Dendritic cell treated with granulocyte-macrophage colony-stimulating factor and Interleukin-4, amounts not matched to agents 40 ng/mL and 50 ng/mL, for 4 days (primary cell): ENCODE data around the gene IL23A.

Source experiments
- H3K27ac Mint-ChIP-seq: one replicate; pipeline ENCODE4 v1.8.0; 2022; ENCODE audit warnings: mild to moderate bottlenecking, mixed read lengths
- H3K27me3 Mint-ChIP-seq: one replicate; pipeline ENCODE4 v1.8.0; 2022; ENCODE audit warnings: mild to moderate bottlenecking, mixed read lengths
- H3K36me3 Mint-ChIP-seq: one replicate; pipeline ENCODE4 v1.8.0; 2022; ENCODE audit warnings: low read depth, mixed read lengths
- H3K4me1 Mint-ChIP-seq: one replicate; pipeline ENCODE4 v1.8.0; 2022; ENCODE audit warnings: low read depth, mixed read lengths
- H3K4me3 Mint-ChIP-seq: one replicate; pipeline ENCODE4 v1.8.0; 2022; ENCODE audit warnings: mild to moderate bottlenecking, moderate library complexity, mixed read lengths
- H3K9me3 Mint-ChIP-seq: one replicate; pipeline ENCODE4 v1.8.0; 2022; ENCODE audit warnings: mixed read lengths
- intact Hi-C: fragments of 100-400 bp; cut with micrococcal nuclease; formaldehyde crosslinking; loops from one replicate; pipeline ENCODE4 v1.15.0; 2022

Gene IL23A, protein sequence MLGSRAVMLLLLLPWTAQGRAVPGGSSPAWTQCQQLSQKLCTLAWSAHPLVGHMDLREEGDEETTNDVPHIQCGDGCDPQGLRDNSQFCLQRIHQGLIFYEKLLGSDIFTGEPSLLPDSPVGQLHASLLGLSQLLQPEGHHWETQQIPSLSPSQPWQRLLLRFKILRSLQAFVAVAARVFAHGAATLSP

DNA sequence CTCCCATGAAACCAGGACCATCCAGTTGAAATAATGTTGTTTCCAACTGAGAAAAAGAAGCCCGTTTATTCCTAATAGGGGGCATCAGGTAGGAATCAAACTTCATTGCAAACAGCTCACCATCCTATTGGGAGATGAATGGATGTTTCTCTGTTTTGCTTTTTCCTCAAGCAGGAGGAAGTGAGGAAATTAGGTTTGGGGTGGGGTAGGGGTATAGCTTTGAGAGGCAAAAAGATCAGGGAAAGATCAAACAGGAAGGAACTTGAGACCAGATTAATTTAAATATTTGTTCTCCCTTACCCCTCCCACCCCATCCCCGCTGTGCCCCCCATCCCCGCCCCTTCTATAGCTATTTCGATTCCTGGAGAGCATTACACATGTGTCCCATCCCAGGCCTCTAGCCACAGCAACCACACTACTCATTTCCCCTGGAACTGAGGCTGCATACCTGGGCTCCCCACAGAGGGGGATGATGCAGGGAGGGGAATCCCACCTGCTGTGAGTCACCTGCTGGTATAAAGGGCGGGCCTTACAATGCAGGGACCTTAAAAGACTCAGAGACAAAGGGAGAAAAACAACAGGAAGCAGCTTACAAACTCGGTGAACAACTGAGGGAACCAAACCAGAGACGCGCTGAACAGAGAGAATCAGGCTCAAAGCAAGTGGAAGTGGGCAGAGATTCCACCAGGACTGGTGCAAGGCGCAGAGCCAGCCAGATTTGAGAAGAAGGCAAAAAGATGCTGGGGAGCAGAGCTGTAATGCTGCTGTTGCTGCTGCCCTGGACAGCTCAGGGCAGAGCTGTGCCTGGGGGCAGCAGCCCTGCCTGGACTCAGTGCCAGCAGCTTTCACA lies at the start of gene IL23A:
Gene IL23A, plus strand, starts transcription at position 577 of the 850 bp plus-strand sequence. Its CDS starts 161 bp downstream, at position 738.
- Mint-ChIP-seq H3K4me3 (no peak within 1 kb of the TSS), H3K36me3 (peaks cover 37% of the 10 kb centered on the region), H3K4me1 (peaks cover 61% of the 10 kb centered on the region), H3K27me3 (no peaks in the 10 kb centered on the region), H3K9me3 (no peaks in the 10 kb centered on the region), H3K27ac (peak within 1 kb of the TSS; percentile 100)
- intact Hi-C loops = no loop called here

DNA sequence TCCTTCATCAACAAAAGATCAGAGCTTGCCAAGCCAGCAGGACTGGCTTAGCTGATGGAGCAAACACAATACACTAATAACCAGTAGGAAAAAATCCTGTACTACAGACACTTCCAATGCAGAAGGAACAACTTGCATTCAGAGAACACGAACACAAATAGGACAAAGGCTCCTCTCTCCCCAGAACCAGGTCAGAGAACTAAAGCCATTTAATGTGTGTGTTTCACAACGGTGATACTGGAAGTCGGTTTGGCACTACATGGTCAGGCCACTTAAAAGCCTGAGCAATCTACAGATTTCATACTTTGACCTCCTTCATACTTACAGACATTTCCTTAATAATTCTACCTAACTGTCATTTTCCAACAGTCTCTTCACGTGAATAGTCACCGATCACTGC lies 44.9 kb upstream of the IL23A start:
- peaks cover 66% of the 10 kb centered on the region for H3K36me3 Mint-ChIP-seq
- no peak overlapping the region for H3K27ac Mint-ChIP-seq

DNA sequence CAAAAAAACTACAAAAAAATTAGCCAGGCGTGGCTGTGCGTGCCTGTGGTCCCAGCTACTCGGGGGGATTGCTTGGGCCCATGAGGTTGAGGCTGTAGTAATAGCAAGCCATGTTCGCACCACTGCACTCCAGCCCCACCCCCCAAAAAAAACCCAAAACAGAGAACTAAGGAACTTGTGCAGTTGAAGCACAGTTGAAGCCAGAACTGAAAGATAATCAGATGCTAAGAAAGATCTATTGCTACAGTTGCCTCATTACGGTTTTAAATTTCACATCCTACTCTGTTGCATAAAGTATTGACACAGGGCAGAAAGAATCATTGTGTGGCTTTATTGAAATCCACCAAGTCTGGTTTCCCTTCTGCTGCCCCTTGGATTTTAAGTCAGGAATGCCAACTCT lies 42.4 kb upstream of the IL23A start:
- Mint-ChIP-seq H3K4me3 (no peak overlapping the region), H3K9me3 (no peaks in the 10 kb centered on the region), H3K27me3 (no peaks in the 10 kb centered on the region), H3K27ac (no peak overlapping the region), H3K36me3 (peaks cover 61% of the 10 kb centered on the region), H3K4me1 (peaks cover 56% of the 10 kb centered on the region)
- intact Hi-C loops = no loop called here

More for the DNA sequence above, 44.9 kb upstream of the IL23A start:
- intact Hi-C loops = no loop called here
- H3K4me3 Mint-ChIP-seq = no peak overlapping the region
- no peaks in the 10 kb centered on the region for H3K9me3 Mint-ChIP-seq
- peaks cover 44% of the 10 kb centered on the region for H3K4me1 Mint-ChIP-seq
- no peaks in the 10 kb centered on the region for H3K27me3 Mint-ChIP-seq

- peaks cover 64% of the 10 kb centered on the region for H3K4me1 Mint-ChIP-seq
- peak overlapping the region; percentile 34 for H3K27ac Mint-ChIP-seq
- no peaks in the 10 kb centered on the region for H3K27me3 Mint-ChIP-seq
- no peaks in the 10 kb centered on the region for H3K9me3 Mint-ChIP-seq
- peaks cover 54% of the 10 kb centered on the region for H3K36me3 Mint-ChIP-seq
- intact Hi-C loops = no loop called here
- H3K4me3 Mint-ChIP-seq = peak overlapping the region; percentile 26
These were observed 41.3 kb upstream of the IL23A start for GRCh38 chr12:56297400-56297799.

GRCh38 chr12:56298828-56299227 lies 39.9 kb upstream of the IL23A start:
- H3K27me3 Mint-ChIP-seq = no peaks in the 10 kb centered on the region
- H3K9me3 Mint-ChIP-seq = no peaks in the 10 kb centered on the region
- peak overlapping the region; percentile 95 for H3K4me3 Mint-ChIP-seq
- peak overlapping the region; percentile 99 for H3K27ac Mint-ChIP-seq
- H3K36me3 Mint-ChIP-seq = peaks cover 46% of the 10 kb centered on the region
- peaks cover 58% of the 10 kb centered on the region for H3K4me1 Mint-ChIP-seq
- intact Hi-C loops = no loop called here

- Mint-ChIP-seq H3K9me3 (no peaks in the 10 kb centered on the region), H3K4me1 (peaks cover 54% of the 10 kb centered on the region), H3K27me3 (no peaks in the 10 kb centered on the region), H3K4me3 (peak overlapping the region; percentile 95), H3K36me3 (peaks cover 41% of the 10 kb centered on the region), H3K27ac (peak overlapping the region; percentile 99)
- intact Hi-C loops = no loop called here
These were observed 39.3 kb upstream of the IL23A start for GRCh38 chr12:56299308-56299852.

DNA sequence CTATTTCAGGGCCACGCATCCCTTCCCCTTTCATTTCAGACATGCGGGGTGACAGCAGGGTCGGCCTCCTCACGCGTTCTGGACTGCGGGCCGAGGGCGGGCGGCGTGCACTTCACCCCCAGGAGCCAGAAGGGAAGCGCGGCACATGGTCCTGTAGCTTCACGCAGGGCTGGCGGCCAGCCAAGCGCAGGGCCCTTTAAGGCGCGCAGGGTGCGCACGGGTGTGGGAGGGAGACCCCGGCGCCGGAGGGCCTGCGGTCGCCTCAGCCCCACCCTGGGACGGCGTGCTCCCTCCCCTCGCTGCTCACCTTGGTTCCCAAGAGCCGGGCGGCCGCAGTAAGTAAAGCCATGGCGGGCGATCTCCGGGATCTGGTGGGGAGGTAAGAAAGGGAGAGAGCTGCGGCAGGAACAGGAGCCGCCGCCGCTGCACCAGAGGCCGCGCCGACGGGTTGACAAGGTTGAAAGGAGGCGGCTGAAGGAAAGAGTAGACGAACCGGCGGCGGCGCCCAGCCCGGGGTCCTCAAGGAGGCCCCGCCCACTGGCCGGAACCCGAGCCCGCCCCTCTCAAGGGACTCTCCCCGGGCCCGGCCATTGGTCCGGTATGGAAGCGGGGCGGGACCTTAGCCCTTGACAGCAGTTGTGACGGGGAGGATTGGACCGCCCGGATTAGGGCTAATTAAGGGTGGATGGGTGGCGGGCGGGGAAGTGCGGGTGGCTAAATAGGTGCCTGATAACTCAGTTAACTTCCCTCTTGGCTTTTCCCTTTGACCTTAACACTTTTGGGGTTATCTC lies 38.6 kb upstream of the IL23A start, which contains the start of gene CS:
Gene CS, minus strand, starts transcription at position 478 of the 791 bp plus-strand sequence. Its CDS starts 129 bp downstream, at position 349.
- peaks cover 54% of the 10 kb centered on the region for H3K4me1 Mint-ChIP-seq
- H3K36me3 Mint-ChIP-seq = peaks cover 44% of the 10 kb centered on the region
- peak within 1 kb of the TSS; percentile 95 for H3K4me3 Mint-ChIP-seq
- H3K27me3 Mint-ChIP-seq = no peaks in the 10 kb centered on the region
- peak within 1 kb of the TSS; percentile 99 for H3K27ac Mint-ChIP-seq
- H3K9me3 Mint-ChIP-seq = no peaks in the 10 kb centered on the region
- intact Hi-C loops = loop anchor here (1.0 kb wide), 2 partner anchors 16 to 33 kb away; no protein-coding TSS in a partner anchor

DNA sequence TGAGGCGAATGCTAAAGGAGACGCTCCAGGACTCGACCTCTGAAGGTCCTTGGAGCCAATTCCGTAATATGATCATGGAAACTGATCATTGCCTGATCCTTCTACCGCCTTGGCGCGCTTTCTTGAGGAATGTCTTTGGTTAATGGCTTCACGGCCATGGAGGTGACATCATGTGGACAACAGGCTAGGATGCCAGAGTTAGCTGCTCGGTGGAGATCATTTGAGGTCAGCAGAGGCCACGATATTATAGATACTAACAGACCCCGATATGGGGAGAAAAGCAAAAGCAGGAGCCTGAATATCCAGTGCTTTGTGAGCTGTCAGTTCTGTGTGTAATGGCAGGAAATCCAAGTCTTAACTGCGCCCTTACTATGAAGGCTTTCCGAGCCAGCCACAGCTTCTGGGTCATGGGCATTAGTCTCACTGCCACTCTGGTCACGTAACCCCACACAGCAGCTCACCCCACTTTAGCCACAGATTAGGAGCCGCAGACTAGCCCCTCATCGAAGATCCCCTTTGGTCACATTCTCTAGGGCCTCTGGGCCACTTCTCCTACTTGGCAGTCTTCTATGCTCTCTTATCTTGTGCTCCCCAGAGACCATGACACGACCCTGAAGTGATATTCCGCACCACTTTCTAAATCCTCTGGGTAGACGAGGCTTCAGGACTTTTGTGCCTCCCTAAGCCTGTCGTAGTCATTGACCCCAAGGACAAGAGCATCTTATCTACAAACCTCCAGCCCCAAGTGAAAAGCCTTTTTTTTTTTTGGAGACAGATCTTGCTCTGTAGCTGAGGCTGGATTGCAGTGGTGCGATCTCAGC lies 37.8 kb upstream of the IL23A start:
- peak overlapping the region; percentile 95 for H3K4me3 Mint-ChIP-seq
- H3K36me3 Mint-ChIP-seq = peaks cover 52% of the 10 kb centered on the region
- H3K4me1 Mint-ChIP-seq = peaks cover 54% of the 10 kb centered on the region
- no peaks in the 10 kb centered on the region for H3K27me3 Mint-ChIP-seq
- intact Hi-C loops = loop anchor here (1.0 kb wide), 2 partner anchors 15 to 34 kb away; no protein-coding TSS in a partner anchor
- peak overlapping the region; percentile 99 for H3K27ac Mint-ChIP-seq
- H3K9me3 Mint-ChIP-seq = no peaks in the 10 kb centered on the region

- Mint-ChIP-seq H3K4me3 (no peak overlapping the region), H3K27me3 (no peaks in the 10 kb centered on the region), H3K36me3 (peaks cover 34% of the 10 kb centered on the region), H3K27ac (no peak overlapping the region), H3K9me3 (no peaks in the 10 kb centered on the region), H3K4me1 (peaks cover 21% of the 10 kb centered on the region)
- intact Hi-C loops = no loop called here
These were observed 34.4 kb upstream of the IL23A start for GRCh38 chr12:56304276-56304675.

DNA sequence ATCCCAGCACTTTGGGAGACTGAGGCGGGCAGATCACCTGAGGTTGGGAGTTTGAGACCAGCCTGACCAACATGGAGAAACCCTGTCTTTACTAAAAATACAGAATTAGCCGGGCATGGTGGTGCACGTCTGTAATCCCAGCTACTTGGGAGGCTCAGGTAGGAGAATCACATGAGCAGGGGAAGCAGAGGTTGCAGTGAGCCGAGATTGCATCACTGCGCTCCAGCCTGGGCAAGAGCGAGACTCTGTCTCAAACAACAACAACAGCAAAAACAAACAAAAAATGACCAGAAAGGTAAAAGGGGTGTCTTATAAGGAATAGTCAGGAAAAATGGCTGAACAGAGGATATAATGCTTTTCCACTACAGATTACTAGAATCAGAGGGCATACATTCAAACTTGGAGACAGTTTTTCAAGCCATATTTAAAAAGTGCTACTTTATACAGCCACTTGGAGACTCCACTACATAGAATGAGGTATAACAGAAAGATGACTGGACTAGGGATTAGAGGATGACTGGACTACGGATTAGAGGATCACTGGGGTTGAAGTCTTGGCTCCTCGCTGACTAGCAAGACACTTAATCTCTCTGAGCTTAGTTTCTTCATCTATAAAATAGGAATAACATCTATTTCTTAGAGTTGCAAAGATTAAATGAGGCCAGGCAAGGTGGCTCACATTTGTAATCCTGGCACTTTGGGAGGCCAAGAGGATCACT lies 33.7 kb upstream of the IL23A start:
- no peak overlapping the region for H3K4me3 Mint-ChIP-seq
- no peaks in the 10 kb centered on the region for H3K9me3 Mint-ChIP-seq
- no peak overlapping the region for H3K27ac Mint-ChIP-seq
- no peaks in the 10 kb centered on the region for H3K27me3 Mint-ChIP-seq
- peaks cover 34% of the 10 kb centered on the region for H3K36me3 Mint-ChIP-seq
- H3K4me1 Mint-ChIP-seq = peaks cover 25% of the 10 kb centered on the region
- intact Hi-C loops = no loop called here

GRCh38 chr12:56307221-56307965 lies 31.3 kb upstream of the IL23A start:
- Mint-ChIP-seq H3K9me3 (no peaks in the 10 kb centered on the region), H3K4me3 (no peak overlapping the region), H3K36me3 (peaks cover 46% of the 10 kb centered on the region), H3K4me1 (peaks cover 14% of the 10 kb centered on the region), H3K27me3 (no peaks in the 10 kb centered on the region), H3K27ac (no peak overlapping the region)
- intact Hi-C loops = no loop called here

- intact Hi-C loops = no loop called here
- peaks cover 59% of the 10 kb centered on the region for H3K36me3 Mint-ChIP-seq
- no peaks in the 10 kb centered on the region for H3K27me3 Mint-ChIP-seq
- H3K4me1 Mint-ChIP-seq = peaks cover 13% of the 10 kb centered on the region
- H3K9me3 Mint-ChIP-seq = no peaks in the 10 kb centered on the region
- H3K4me3 Mint-ChIP-seq = no peak overlapping the region
- H3K27ac Mint-ChIP-seq = no peak overlapping the region
These were observed 30.0 kb upstream of the IL23A start for GRCh38 chr12:56308714-56309113.
